ENCODE measurements around the gene WNK2. TPM values are rescaled to one million over a fixed set of nuclear protein-coding genes. Genes with fewer than 3 reads are reported as not detected.

Gene WNK2
- total and polyA plus RNA-seq, 12 donors, result 1.1 to 17.6 (median 8.4) TPM

DNA sequence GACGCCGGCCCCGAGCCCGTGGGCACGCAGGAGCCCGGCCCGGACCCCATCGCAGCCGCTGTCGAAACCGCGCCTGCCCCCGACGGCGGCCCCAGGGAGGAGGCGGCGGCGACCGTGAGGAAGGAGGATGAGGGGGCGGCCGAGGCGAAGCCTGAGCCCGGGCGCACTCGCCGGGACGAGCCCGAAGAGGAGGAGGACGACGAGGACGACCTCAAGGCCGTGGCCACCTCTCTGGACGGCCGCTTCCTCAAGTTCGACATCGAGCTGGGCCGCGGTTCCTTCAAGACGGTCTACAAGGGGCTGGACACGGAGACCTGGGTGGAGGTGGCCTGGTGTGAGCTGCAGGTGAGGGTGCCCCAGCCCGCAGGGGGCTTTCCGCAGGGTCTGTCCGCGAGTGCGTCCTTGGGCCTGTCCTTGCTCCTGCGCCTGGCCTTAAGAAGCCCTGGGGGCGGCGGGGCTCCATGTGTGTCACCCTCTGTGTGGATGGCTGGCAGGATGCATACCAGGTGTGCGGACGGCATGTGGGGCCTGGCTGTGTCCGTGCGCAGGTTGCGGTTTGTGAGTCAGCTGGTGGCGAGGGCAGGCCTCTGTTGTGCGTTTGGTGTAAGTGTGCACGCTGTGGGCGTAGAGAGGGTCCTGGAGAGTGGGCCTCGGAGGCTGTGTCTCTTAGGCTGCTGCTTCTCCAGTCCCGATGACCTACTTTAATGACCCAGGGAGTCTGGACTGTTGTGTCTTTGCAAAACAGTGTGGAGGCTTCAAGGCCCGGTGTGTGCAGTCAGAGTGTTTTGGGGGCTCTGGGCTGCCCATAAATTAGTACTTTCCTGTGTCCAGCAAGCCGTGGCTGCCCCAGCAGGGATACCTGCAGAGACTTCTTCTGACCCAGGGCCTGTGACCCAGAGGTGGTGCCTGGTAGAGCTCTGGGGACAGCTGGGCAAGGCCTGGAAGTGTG lies 1.6 kb downstream of the WNK2 start:
- 63 to 79% (median 72%) methylated on average over 27 to 61 of the region's 61 CpGs for WGBS, 4 donors
- H3K27ac ChIP-seq, result no peak overlapping the region
- no peaks in the 10 kb centered on the region for H3K36me3 ChIP-seq (replicated peaks in 1 of 2)
- H3K9me3 ChIP-seq (replicated peaks in 1 of 3), result no peaks in the 10 kb centered on the region
- H3K4me3 ChIP-seq, result peak overlapping the region in 1 of 4 donors; percentile 80
- no peak for TF ChIP-seq POLR2A (IDR thresholded peaks at IDR 0.05)
- TF ChIP-seq, protein P1, sequence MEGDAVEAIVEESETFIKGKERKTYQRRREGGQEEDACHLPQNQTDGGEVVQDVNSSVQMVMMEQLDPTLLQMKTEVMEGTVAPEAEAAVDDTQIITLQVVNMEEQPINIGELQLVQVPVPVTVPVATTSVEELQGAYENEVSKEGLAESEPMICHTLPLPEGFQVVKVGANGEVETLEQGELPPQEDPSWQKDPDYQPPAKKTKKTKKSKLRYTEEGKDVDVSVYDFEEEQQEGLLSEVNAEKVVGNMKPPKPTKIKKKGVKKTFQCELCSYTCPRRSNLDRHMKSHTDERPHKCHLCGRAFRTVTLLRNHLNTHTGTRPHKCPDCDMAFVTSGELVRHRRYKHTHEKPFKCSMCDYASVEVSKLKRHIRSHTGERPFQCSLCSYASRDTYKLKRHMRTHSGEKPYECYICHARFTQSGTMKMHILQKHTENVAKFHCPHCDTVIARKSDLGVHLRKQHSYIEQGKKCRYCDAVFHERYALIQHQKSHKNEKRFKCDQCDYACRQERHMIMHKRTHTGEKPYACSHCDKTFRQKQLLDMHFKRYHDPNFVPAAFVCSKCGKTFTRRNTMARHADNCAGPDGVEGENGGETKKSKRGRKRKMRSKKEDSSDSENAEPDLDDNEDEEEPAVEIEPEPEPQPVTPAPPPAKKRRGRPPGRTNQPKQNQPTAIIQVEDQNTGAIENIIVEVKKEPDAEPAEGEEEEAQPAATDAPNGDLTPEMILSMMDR (IDR thresholded peaks at IDR 0.05), result no peak
- intact Hi-C loops (cut with DNase I), result no loop called here
- H3K27me3 ChIP-seq, result peaks cover 3% of the 10 kb centered on the region
- H3K4me1 ChIP-seq (replicated peaks in 1 of 2), result peaks cover 6 to 11% of the 10 kb centered on the region in 2 donors
- peak in 1 of 7 donors; percentile 65 for DNase-seq

DNA sequence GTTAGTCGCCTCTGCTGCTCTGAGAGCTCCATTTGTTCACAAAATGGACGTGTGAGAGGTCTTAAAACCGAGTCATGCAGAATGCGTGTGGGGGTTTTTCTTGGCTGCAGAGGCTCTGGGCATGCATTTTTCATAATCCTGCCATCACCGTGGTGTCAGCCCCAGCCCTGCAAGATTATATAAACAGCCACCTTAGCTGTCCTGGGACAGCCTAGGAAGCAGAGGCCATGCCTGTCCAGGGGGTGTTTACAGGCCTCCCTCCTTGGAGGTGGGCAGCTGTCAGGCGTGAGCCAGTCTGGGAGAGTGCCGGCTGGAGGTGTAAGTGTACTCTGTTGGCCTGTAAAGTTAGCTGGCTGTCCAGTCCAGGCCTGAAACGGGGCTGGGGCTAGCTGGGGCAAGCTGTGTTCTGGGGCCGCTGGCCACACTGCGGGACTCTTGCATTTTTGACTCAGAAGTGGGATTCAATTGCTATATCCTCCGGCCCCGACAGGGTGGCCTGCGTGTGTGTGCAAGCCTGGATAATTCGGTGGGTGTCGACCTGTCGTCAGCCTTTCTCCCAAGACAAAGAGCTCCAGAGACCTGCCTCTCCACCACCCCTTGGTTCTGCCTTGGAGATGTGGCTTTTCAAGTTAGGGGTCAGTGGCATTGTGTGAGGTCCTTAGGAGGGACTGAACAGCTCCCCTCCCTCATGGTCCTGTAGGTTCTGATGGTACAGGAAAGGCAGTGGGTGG lies 2.4 kb downstream of the WNK2 start:
- no peak for TF ChIP-seq POLR2A (IDR thresholded peaks at IDR 0.05)
- TF ChIP-seq, protein P1 (IDR thresholded peaks at IDR 0.05), result no peak
- Histone ChIP-seq H3K36me3 (replicated peaks in 1 of 2) (no peaks in the 10 kb centered on the region), H3K4me1 (replicated peaks in 1 of 2) (peaks cover 6 to 11% of the 10 kb centered on the region in 2 donors), H3K4me3 (no peak overlapping the region), H3K27me3 (peaks cover 3% of the 10 kb centered on the region), H3K27ac (no peak overlapping the region), H3K9me3 (replicated peaks in 1 of 3) (no peaks in the 10 kb centered on the region)
- WGBS, 4 donors, result 90 to 95% (median 93%) methylated on average over 15 to 16 of the region's 16 CpGs
- intact Hi-C loops (cut with DNase I), result no loop called here
- no peak for DNase-seq

- WGBS, 4 donors, result 74 to 81% (median 76%) methylated on average over 6 to 9 of the region's 9 CpGs
- Histone ChIP-seq H3K36me3 (replicated peaks in 1 of 2) (no peaks in the 10 kb centered on the region), H3K27me3 (peaks cover under 1% of the 10 kb centered on the region), H3K4me3 (no peak overlapping the region), H3K4me1 (replicated peaks in 1 of 2) (peaks cover 6 to 11% of the 10 kb centered on the region in 2 donors), H3K9me3 (replicated peaks in 1 of 3) (no peaks in the 10 kb centered on the region), H3K27ac (no peak overlapping the region)
- intact Hi-C loops (cut with DNase I), result no loop called here
- no peak for TF ChIP-seq POLR2A (IDR thresholded peaks at IDR 0.05)
- TF ChIP-seq, protein P1 (IDR thresholded peaks at IDR 0.05), result no peak
- no peak for DNase-seq
These were observed 3.1 kb downstream of the WNK2 start for GRCh38 chr9:93187047-93187446.

GRCh38 chr9:93187574-93187973 lies 3.6 kb downstream of the WNK2 start:
- no peaks in the 10 kb centered on the region for H3K36me3 ChIP-seq (replicated peaks in 1 of 2)
- H3K27me3 ChIP-seq, result no peaks in the 10 kb centered on the region
- H3K27ac ChIP-seq, result no peak overlapping the region
- H3K9me3 ChIP-seq (replicated peaks in 1 of 3), result no peaks in the 10 kb centered on the region
- WGBS, 4 donors, result 83 to 92% (median 86%) methylated on average over 5 of the region's 5 CpGs
- DNase-seq, result no peak
- TF ChIP-seq POLR2A (IDR thresholded peaks at IDR 0.05), result no peak
- TF ChIP-seq, protein P1 (IDR thresholded peaks at IDR 0.05), result no peak
- peaks cover 6 to 11% of the 10 kb centered on the region in 2 donors for H3K4me1 ChIP-seq (replicated peaks in 1 of 2)
- intact Hi-C loops (cut with DNase I), result no loop called here
- H3K4me3 ChIP-seq, result no peak overlapping the region

All from adrenal gland (tissue), 12 donors.